H9 (cell line): Measurements from ENCODE around the gene FBXO21. TPM values are rescaled to one million over a fixed set of nuclear protein-coding genes. Genes with fewer than 3 reads are reported as not detected.
A peak's percentile ranks its signal among the peaks of the same experiment; 100 is the strongest.

Source experiments
- DNase-seq: peaks from one replicate; pipeline ENCODE4 v3.0.0-alpha.2; 2017
- H2AFZ ChIP-seq: one replicate; pipeline ENCODE4 v1.6.1; 2013; ENCODE audit warnings: mild to moderate bottlenecking, low read length, control low read depth, moderate library complexity
- H2AK5ac ChIP-seq: 2 replicates; pipeline ENCODE4 v1.6.1; 2013; ENCODE audit warnings: low read length, control low read depth, mixed read lengths; ENCODE audit not compliant: insufficient read length
- H2BK120ac ChIP-seq: one replicate; pipeline ENCODE4 v1.6.1; 2013; ENCODE audit warnings: low read depth, mild to moderate bottlenecking, low read length, control low read depth, inconsistent platforms; ENCODE audit not compliant: poor library complexity, severe bottlenecking
- H2BK12ac ChIP-seq: 2 replicates; pipeline ENCODE4 v1.6.1; 2013; ENCODE audit warnings: low read length, control low read depth, mixed read lengths, low read depth; ENCODE audit not compliant: insufficient read length
- H2BK15ac ChIP-seq: 2 replicates; pipeline ENCODE4 v1.6.1; 2013; ENCODE audit warnings: low read depth, low read length, control low read depth
- H2BK20ac ChIP-seq: one replicate; pipeline ENCODE4 v1.6.1; 2013; ENCODE audit warnings: low read depth, mild to moderate bottlenecking, low read length, control low read depth, inconsistent platforms; ENCODE audit not compliant: poor library complexity, severe bottlenecking
- H2BK5ac ChIP-seq: 2 replicates; pipeline ENCODE4 v1.6.1; 2013; ENCODE audit warnings: low read length, control low read depth, mixed read lengths; ENCODE audit not compliant: insufficient read length
- H3K14ac ChIP-seq: 2 replicates; pipeline ENCODE4 v1.6.1; 2013; ENCODE audit warnings: low read length, control low read depth; ENCODE audit not compliant: insufficient read depth
- H3K18ac ChIP-seq: 2 replicates; pipeline ENCODE4 v1.6.1; 2013; ENCODE audit warnings: low read depth, mild to moderate bottlenecking, mixed read lengths, low read length, control low read depth; ENCODE audit not compliant: insufficient read length
- H3K23ac ChIP-seq: 2 replicates; pipeline ENCODE4 v1.6.1; 2013; ENCODE audit warnings: low read length, control low read depth, mixed read lengths, low read depth; ENCODE audit not compliant: insufficient read length
- H3K23me2 ChIP-seq: 2 replicates; pipeline ENCODE4 v1.6.1; 2013; ENCODE audit warnings: low read depth, mild to moderate bottlenecking, mixed read lengths, low read length, control low read depth; ENCODE audit not compliant: insufficient read length, poor library complexity, severe bottlenecking
- H3K27ac ChIP-seq: 2 replicates; pipeline ENCODE4 v1.5.1; 2013; ENCODE audit warnings: low read length, control low read depth, mixed read lengths, low read depth; ENCODE audit not compliant: insufficient read length
- H3K27me3 ChIP-seq: 2 replicates; pipeline ENCODE4 v1.6.1; 2013; ENCODE audit warnings: low read length, control low read depth, inconsistent platforms; ENCODE audit not compliant: insufficient read depth
- H3K4ac ChIP-seq: 2 replicates; pipeline ENCODE4 v1.6.1; 2013; ENCODE audit warnings: low read depth, mild to moderate bottlenecking, control low read depth, inconsistent platforms, low read length, moderate library complexity
- H3K4me1 ChIP-seq: 2 replicates; pipeline ENCODE4 v1.6.1; 2013; ENCODE audit warnings: low read length, control low read depth, inconsistent platforms; ENCODE audit not compliant: insufficient read depth
- H3K4me2 ChIP-seq: 2 replicates; pipeline ENCODE4 v1.6.1; 2013; ENCODE audit warnings: low read length, control low read depth, mixed read lengths; ENCODE audit not compliant: insufficient read length, insufficient read depth
- H3K56ac ChIP-seq: 2 replicates; pipeline ENCODE4 v1.6.1; 2013; ENCODE audit warnings: low read depth, mild to moderate bottlenecking, mixed read lengths, low read length, control low read depth; ENCODE audit not compliant: insufficient read length
- H3K79me1 ChIP-seq: 2 replicates; pipeline ENCODE4 v1.6.1; 2013; ENCODE audit warnings: low read depth, mild to moderate bottlenecking, moderate library complexity, low read length, control low read depth, inconsistent platforms; ENCODE audit not compliant: insufficient read depth, poor library complexity, severe bottlenecking
- H3K79me2 ChIP-seq: 2 replicates; pipeline ENCODE4 v1.6.1; 2013; ENCODE audit warnings: low read length, control low read depth, inconsistent platforms; ENCODE audit not compliant: insufficient read depth
- H3K9ac ChIP-seq: 2 replicates; pipeline ENCODE4 v1.6.1; 2013; ENCODE audit warnings: low read length, control low read depth, mixed read lengths; ENCODE audit not compliant: insufficient read length; ENCODE audit errors: extremely low read depth
- H3K9me3 ChIP-seq: one replicate; pipeline ENCODE4 v1.6.1; 2013; ENCODE audit warnings: low read depth, low read length, inconsistent platforms; ENCODE audit not compliant: control insufficient read depth
- H3T11ph ChIP-seq: one replicate; pipeline ENCODE4 v1.6.1; 2013; ENCODE audit warnings: mild to moderate bottlenecking, low read length, control low read depth, inconsistent platforms
- H4K20me1 ChIP-seq: one replicate; pipeline ENCODE4 v1.6.1; 2013; ENCODE audit not compliant: control insufficient read depth, insufficient read length, insufficient read depth
- H4K5ac ChIP-seq: 2 replicates; pipeline ENCODE4 v1.6.1; 2013; ENCODE audit warnings: low read depth, mild to moderate bottlenecking, mixed read lengths, low read length, control low read depth; ENCODE audit not compliant: insufficient read length
- H4K8ac ChIP-seq: replicated peaks from 2 replicates; pipeline ENCODE4 v1.6.1; 2013; ENCODE audit warnings: low read length, control low read depth, mixed read lengths, low read depth; ENCODE audit not compliant: insufficient read length
- H4K91ac ChIP-seq: 2 replicates; pipeline ENCODE4 v1.6.1; 2013; ENCODE audit warnings: low read depth, mild to moderate bottlenecking, moderate library complexity, mixed read lengths, low read length, control low read depth; ENCODE audit not compliant: insufficient read length
- H3K27ac Mint-ChIP-seq, 3 experiments: 2 replicates in 2 of 3; 3 replicates in 1 of 3; pipeline ENCODE4 v1.8.0; 2020 to 2021; ENCODE audit warnings: mixed read lengths in 3 of 3, mild to moderate bottlenecking in 1 of 3, moderate library complexity in 1 of 3
- H3K27me3 Mint-ChIP-seq: 2 replicates; pipeline ENCODE4 v1.8.0; 2021; ENCODE audit warnings: low read depth, mild to moderate bottlenecking, moderate library complexity, mixed read lengths
- H3K36me3 Mint-ChIP-seq, 3 experiments: 2 replicates in 2 of 3; 3 replicates in 1 of 3; pipeline ENCODE4 v1.8.0; 2020 to 2021; ENCODE audit warnings: low read depth in 3 of 3, mixed read lengths in 3 of 3; ENCODE audit not compliant: insufficient read depth in 1 of 3
- H3K4me1 Mint-ChIP-seq, 2 experiments: 2 replicates each; pipeline ENCODE4 v1.8.0; 2020; ENCODE audit warnings: mixed read lengths in 2 of 2
- H3K4me3 Mint-ChIP-seq, 2 experiments: 2 replicates in 1 of 2; 3 replicates in 1 of 2; pipeline ENCODE4 v1.8.0; 2020 to 2021; ENCODE audit warnings: mild to moderate bottlenecking in 2 of 2, mixed read lengths in 2 of 2, moderate library complexity in 1 of 2
- H3K9me3 Mint-ChIP-seq, 2 experiments: 2 replicates in 1 of 2; 3 replicates in 1 of 2; pipeline ENCODE4 v1.8.0; 2020; ENCODE audit warnings: mild to moderate bottlenecking in 2 of 2, mixed read lengths in 2 of 2, moderate library complexity in 1 of 2
- WGBS: extraction: QIAGEN DNeasy Blood & Tissue Kit; methylation state at CpG from one replicate; pipeline ENCODE4 v1.1.7; 2013; ENCODE audit warnings: missing lambda C conversion rate, low lambda C conversion rate, mixed read lengths; ENCODE audit not compliant: insufficient read length; ENCODE audit errors: extremely low coverage; 5-methylcytosine and 5-hydroxymethylcytosine counted together
- total RNA-seq: library from RNA; stranded (reverse); gene quantifications from 2 replicates; pipeline ENCODE4 v1.2.1, GENCODE V29; 2021
- TF ChIP-seq, protein P1 (sequence below): fragments of 200-600 bp; sonication (generic); conservative IDR thresholded peaks from 3 replicates; pipeline ENCODE4 v1.8.0; 2021; ENCODE audit warnings: antibody characterized with exemption, mild to moderate bottlenecking

The FBXO21 gene
- total RNA-seq, 1 experiment from 2014 or later: 58.6 TPM

DNA sequence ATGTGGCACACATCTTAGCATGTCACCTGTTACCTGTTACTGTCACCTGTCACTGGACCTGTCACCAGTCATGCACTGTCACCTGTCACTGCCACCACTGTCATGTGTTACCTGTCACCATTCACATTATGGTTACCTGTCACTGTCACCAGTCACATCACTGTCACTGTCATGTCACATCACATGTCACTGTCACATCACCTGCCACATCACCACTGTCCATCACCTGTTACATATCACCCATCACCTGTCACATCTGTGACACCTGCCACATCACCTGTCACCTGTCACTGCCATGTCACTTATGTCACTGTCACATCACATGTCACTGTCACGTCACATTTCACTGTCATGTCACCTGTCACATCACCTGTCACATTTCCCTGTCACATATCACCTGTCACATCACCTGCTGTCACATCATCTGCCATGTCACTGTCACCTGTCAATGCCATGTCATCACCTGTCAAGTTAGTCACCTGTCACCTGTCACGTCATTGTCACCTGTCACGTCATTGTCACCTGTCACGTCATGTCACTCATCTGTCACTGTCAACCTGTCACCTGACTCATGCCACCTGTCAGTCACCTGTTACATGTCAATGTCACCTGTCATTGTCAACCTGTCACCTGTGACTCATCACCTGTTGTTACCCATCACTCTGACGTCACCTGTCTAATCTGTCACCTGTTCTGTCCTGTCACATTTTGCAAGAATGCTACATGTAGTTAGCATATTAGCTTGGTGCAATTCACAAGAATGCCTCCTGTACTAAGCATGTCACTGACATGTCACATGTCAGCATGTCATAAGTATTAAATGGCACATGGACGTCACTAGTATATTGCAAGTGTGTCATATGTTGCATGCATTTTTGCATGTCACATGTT lies 62.1 kb downstream of the FBXO21 start:
- no peaks in the 10 kb centered on the region; the same call in 1 of the 2 replicates for H3K27me3 Mint-ChIP-seq
- Histone ChIP-seq H3K79me2 (no peaks in the 10 kb centered on the region), H4K8ac (no peak overlapping the region), H2BK5ac (no peak overlapping the region), H2AFZ (no peak overlapping the region), H3K4me1 (no peaks in the 10 kb centered on the region), H3K27me3 (no peaks in the 10 kb centered on the region), H3K4me2 (no peak overlapping the region), H3K23me2 (no peaks in the 10 kb centered on the region), H2AK5ac (no peak overlapping the region), H4K91ac (no peak overlapping the region), H3K79me1 (no peaks in the 10 kb centered on the region), H2BK15ac (no peak overlapping the region), H3K56ac (no peak overlapping the region), H2BK120ac (no peak overlapping the region), H2BK12ac (no peak overlapping the region), H3K27ac (no peak overlapping the region), H3K4ac (no peak overlapping the region), H3T11ph (no peak overlapping the region), H3K23ac (no peak overlapping the region), H2BK20ac (no peak overlapping the region), H3K14ac (no peak overlapping the region), H3K9me3 (no peaks in the 10 kb centered on the region), H3K9ac (no peak overlapping the region), H3K18ac (no peak overlapping the region), H4K5ac (no peak overlapping the region), H4K20me1 (no peaks in the 10 kb centered on the region)
- no peak for DNase-seq
- H3K9me3 Mint-ChIP-seq: peaks cover 9 to 12% of the 10 kb centered on the region in 2 experiments
- no CpG with 5 or more reads among the region's 6 CpGs for WGBS
- peaks cover 0 to 7% (median 5%) of the 10 kb centered on the region in 3 experiments; a peak in 5 of 7 replicates for H3K36me3 Mint-ChIP-seq
- TF ChIP-seq, protein P1, sequence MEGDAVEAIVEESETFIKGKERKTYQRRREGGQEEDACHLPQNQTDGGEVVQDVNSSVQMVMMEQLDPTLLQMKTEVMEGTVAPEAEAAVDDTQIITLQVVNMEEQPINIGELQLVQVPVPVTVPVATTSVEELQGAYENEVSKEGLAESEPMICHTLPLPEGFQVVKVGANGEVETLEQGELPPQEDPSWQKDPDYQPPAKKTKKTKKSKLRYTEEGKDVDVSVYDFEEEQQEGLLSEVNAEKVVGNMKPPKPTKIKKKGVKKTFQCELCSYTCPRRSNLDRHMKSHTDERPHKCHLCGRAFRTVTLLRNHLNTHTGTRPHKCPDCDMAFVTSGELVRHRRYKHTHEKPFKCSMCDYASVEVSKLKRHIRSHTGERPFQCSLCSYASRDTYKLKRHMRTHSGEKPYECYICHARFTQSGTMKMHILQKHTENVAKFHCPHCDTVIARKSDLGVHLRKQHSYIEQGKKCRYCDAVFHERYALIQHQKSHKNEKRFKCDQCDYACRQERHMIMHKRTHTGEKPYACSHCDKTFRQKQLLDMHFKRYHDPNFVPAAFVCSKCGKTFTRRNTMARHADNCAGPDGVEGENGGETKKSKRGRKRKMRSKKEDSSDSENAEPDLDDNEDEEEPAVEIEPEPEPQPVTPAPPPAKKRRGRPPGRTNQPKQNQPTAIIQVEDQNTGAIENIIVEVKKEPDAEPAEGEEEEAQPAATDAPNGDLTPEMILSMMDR: no peak
- H3K4me1 Mint-ChIP-seq: 0 out of 4 replicates have a peak, but pooled peaks cover 0 to 5% of the 10 kb centered on the region in 2 experiments
- H3K4me3 Mint-ChIP-seq: peak overlapping the region in 1 of 2 experiments; percentile 36; a peak in 1 of 5 replicates
- H3K27ac Mint-ChIP-seq: peak overlapping the region in 1 of 3 experiments; percentile 39; a peak in 1 of 7 replicates
